ENCODE data around the gene SMPDL3A. TPM values are rescaled to one million over a fixed set of nuclear protein-coding genes. Genes with fewer than 3 reads are reported as not detected.
"Not testable (repeated sequence)": the region's sequence is repeated elsewhere in the genome, so short reads cannot be mapped to it uniquely, and the experiment has no call there.

SMPDL3A gene
- total RNA-seq, 3 donors from 2014 or later: 9.1 to 26.5 (median 17.0) TPM

DNA sequence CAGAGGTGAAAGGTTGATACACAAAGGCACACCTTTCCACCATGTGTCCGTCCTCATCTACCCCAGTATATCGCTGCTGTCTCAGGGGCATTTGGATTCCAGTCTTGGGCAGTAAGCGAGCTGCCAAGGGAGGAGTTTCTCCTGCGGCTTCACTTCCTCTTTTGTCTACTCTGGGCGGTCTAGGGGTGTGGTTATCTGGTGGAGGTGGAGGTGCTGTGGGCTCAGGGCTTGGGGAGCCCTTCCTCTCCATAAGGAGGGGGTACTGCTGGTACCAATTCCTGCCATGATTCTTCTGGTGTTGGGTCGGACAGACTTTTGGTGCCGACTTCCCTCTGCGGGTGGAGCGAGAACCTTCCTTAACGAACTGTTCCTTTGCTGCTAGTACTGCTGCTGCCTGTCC is 41.5 kb upstream of the SMPDL3A start:
- TF ChIP-seq POLR2A (IDR thresholded peaks at IDR 0.05): no peak
- TF ChIP-seq, protein P1, sequence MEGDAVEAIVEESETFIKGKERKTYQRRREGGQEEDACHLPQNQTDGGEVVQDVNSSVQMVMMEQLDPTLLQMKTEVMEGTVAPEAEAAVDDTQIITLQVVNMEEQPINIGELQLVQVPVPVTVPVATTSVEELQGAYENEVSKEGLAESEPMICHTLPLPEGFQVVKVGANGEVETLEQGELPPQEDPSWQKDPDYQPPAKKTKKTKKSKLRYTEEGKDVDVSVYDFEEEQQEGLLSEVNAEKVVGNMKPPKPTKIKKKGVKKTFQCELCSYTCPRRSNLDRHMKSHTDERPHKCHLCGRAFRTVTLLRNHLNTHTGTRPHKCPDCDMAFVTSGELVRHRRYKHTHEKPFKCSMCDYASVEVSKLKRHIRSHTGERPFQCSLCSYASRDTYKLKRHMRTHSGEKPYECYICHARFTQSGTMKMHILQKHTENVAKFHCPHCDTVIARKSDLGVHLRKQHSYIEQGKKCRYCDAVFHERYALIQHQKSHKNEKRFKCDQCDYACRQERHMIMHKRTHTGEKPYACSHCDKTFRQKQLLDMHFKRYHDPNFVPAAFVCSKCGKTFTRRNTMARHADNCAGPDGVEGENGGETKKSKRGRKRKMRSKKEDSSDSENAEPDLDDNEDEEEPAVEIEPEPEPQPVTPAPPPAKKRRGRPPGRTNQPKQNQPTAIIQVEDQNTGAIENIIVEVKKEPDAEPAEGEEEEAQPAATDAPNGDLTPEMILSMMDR (IDR thresholded peaks at IDR 0.05): no peak
- no peak for TF ChIP-seq POLR2AphosphoS5 (IDR thresholded peaks at IDR 0.05)
- Histone ChIP-seq H3K27me3 (no peaks in the 10 kb centered on the region), H3K36me3 (no peaks in the 10 kb centered on the region), H3K4me3 (no peak overlapping the region), H3K4me1 (no peaks in the 10 kb centered on the region), H3K9me3 (no peaks in the 10 kb centered on the region), H3K27ac (no peak overlapping the region)
- intact Hi-C loops (cut with DNase I; ENCODE audit: low total_unique reads): no loop called here
- no peak for DNase-seq (ENCODE audit: low spot score in 2 of 2)

DNA sequence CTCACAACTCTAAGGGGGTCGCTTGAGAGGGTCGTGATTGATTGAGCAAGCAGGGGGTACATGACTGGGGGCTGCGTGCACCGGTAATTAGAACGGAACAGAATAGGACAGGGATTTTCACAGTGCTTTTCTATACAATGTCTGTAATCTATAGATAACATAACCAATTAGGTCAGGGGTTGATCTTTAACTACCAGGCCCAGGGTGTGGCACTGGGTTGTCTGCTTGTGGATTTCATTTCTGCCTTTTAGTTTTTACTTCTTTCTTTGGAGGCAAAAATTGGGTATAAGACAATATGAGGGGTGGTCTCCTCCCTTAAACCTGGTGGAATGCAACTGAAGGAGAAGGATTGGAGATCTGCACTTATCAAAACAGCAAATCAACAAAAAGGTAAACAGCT is 40.1 kb upstream of the SMPDL3A start:
- H3K9me3 ChIP-seq; DNase-seq (ENCODE audit: low spot score in 2 of 2); H3K36me3 ChIP-seq; H3K4me3 ChIP-seq; H3K27ac ChIP-seq; intact Hi-C loops (cut with DNase I; ENCODE audit: low total_unique reads); H3K4me1 ChIP-seq; H3K27me3 ChIP-seq: not testable (repeated sequence)

DNA sequence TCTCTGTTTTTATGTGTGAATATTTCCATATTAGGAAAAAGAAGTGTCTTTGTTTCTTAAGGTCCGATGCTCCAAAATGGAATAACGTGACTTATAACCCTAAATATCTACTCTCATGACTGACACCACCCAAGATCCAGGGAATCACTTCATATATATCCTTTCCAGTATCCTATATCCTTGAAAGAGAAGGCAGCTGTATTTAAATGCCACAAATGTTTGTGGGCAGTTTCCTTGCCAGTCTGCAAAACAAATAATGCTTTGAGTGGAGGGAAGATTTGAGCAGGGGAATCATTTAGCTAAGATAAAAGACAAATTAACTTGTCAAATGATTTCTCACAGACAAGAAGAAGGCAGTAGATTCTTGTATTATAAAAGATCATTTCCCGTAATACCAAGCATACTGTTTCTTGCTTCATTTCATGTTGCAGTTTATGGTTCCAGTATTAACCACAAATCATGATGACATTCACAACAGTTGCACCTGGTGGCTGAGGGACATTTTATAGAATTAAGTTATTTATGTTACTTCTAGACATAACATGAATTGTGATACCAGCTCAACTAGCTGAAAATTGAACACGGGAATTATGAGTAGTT is 39.5 kb upstream of the SMPDL3A start:
- no peaks in the 10 kb centered on the region for H3K27me3 ChIP-seq
- no peak overlapping the region for H3K4me3 ChIP-seq
- H3K27ac ChIP-seq: no peak overlapping the region
- no peak for DNase-seq (ENCODE audit: low spot score in 2 of 2)
- TF ChIP-seq POLR2AphosphoS5 (IDR thresholded peaks at IDR 0.05) (no peak), POLR2A (IDR thresholded peaks at IDR 0.05) (no peak)
- TF ChIP-seq, protein P1 (IDR thresholded peaks at IDR 0.05): no peak
- intact Hi-C loops (cut with DNase I; ENCODE audit: low total_unique reads): no loop called here
- H3K9me3 ChIP-seq: no peaks in the 10 kb centered on the region
- H3K36me3 ChIP-seq: no peaks in the 10 kb centered on the region
- H3K4me1 ChIP-seq: no peaks in the 10 kb centered on the region

DNA sequence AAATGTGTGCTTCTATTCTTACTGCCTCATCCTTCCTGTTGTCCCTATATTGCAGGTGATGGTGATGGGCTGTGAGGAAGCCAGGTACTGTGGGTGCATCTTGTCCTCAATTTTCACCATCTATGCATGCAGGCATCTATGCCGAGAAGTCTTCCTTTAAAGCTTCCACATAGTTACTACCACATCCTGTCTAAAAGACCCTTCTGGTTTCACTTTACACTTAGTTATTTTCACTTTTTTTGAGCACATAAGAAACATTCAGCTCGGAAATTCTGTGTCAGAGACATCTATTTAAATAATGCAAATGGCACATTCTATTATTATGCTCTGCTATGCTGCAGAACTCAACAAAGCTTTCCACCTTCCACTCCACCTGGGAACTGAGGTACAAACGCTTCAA is 37.7 kb upstream of the SMPDL3A start:
- Histone ChIP-seq H3K9me3 (no peaks in the 10 kb centered on the region), H3K36me3 (no peaks in the 10 kb centered on the region), H3K27me3 (no peaks in the 10 kb centered on the region), H3K4me1 (no peaks in the 10 kb centered on the region), H3K27ac (peak overlapping the region in 1 of 2 donors; percentile 63), H3K4me3 (no peak overlapping the region)
- intact Hi-C loops (cut with DNase I; ENCODE audit: low total_unique reads): no loop called here
- TF ChIP-seq POLR2A (IDR thresholded peaks at IDR 0.05): no peak
- TF ChIP-seq, protein P1 (IDR thresholded peaks at IDR 0.05): no peak
- no peak for TF ChIP-seq POLR2AphosphoS5 (IDR thresholded peaks at IDR 0.05)
- no peak for DNase-seq (ENCODE audit: low spot score in 2 of 2)

DNA sequence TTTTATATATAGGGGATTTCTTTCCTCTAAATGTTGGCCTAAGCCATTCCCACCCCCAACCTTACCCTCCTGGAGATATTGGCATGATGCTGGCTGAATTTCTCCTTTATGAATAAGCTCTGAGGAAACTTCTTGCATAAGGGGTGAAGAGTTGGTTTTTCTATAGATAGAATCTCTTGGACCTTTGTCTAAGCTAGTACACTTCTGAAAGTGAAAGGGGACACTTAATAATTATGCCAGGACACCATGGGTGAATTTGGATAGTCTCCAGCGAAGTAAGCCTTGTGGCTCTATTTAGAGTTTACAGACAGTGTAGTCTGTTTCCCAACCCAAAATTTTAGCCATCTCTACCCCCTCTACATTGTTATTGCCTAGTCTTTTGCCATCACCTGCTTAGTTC is 36.6 kb upstream of the SMPDL3A start:
- no peak for DNase-seq (ENCODE audit: low spot score in 2 of 2)
- Histone ChIP-seq H3K4me1 (no peaks in the 10 kb centered on the region), H3K4me3 (no peak overlapping the region), H3K27ac (no peak overlapping the region), H3K36me3 (no peaks in the 10 kb centered on the region), H3K9me3 (no peaks in the 10 kb centered on the region), H3K27me3 (no peaks in the 10 kb centered on the region)
- TF ChIP-seq POLR2A (IDR thresholded peaks at IDR 0.05) (no peak), POLR2AphosphoS5 (IDR thresholded peaks at IDR 0.05) (no peak)
- TF ChIP-seq, protein P1 (IDR thresholded peaks at IDR 0.05): no peak
- intact Hi-C loops (cut with DNase I; ENCODE audit: low total_unique reads): no loop called here

Data from breast epithelium (tissue), 4 donors.